ENCODE measurements around the gene CATSPERD.

GRCh38 chr19:5803441-5803751, 83.0 kb downstream of the CATSPERD start:
- TF ChIP-seq POLR2A (IDR thresholded peaks at IDR 0.05) (no peak), CTCF (IDR thresholded peaks at IDR 0.05) (no peak)
